ENCODE measurements around the gene WDR36. TPM values are rescaled to one million over a fixed set of nuclear protein-coding genes. Genes with fewer than 3 reads are reported as not detected.

Gene WDR36
- total and polyA plus RNA-seq, 2 of the 8 experiments (the other 6 are each of a cell fraction or from before 2014, with no cell fraction given), result 9.3 to 41.8 TPM

DNA sequence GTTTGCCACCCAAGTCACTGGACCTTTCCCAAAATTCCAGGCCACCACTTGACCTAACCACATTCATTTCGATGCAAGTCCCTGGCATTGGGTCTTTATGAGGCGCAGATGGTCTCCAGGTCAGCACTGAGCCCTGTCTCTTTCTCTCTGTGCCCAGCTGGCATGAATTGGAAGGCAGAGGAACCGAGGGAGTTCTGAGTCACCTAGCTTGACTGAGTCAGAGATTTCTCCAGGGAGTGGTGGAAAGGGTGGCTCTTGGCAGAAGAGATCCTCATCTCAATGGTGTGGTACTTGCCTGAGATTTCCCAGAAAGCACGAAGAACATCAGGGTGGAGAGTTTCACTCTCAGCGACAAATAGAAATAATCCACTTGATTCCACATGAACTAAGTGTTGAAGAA, 43.8 kb downstream of the WDR36 start:
- H3K36me3 ChIP-seq (ENCODE audit: control insufficient read depth in 2 of 4, insufficient read depth in 4 of 4, low read length in 3 of 4), result no peaks in the 10 kb centered on the region
- no peak overlapping the region for H3K56ac ChIP-seq (replicated peaks; ENCODE audit: insufficient read length, low read depth, low read length)
- no peak overlapping the region for H4K91ac ChIP-seq (replicated peaks; ENCODE audit: insufficient read length, low read length)
- H3K23ac ChIP-seq (ENCODE audit: insufficient read length), result no peak overlapping the region
- 91% methylated on average over 5 of the region's 5 CpGs; no CpG with 5 or more reads in 1 of the 2 experiments for WGBS, 2 experiments (ENCODE audit: extremely low coverage in 1 of 2, insufficient coverage in 1 of 2, insufficient read length in 1 of 2, insufficient replicate concordance in 2 of 2, low coverage in 1 of 2, low lambda C conversion rate in 2 of 2, missing lambda C conversion rate in 1 of 2)
- ChIA-PET POLR2A (ENCODE audit: partially characterized antibody) (interaction anchor here (1.3 kb wide), 1 partner anchor 10 kb away, joined by 3 read pairs; no protein-coding TSS in a partner anchor), CTCF (ENCODE audit: partially characterized antibody) (interaction anchor here (0.7 to 1.1 kb wide), 2 partner anchors 18 to 134 kb away, joined by 3 to 4 read pairs; no protein-coding TSS in a partner anchor)
- no peak overlapping the region for H2AK5ac ChIP-seq (ENCODE audit: low read depth, low read length)
- no peak for FAIRE-seq
- no peak overlapping the region for H3K27ac ChIP-seq (ENCODE audit: low read depth, low read length)
- no peak overlapping the region for H3K4me2 ChIP-seq (ENCODE audit: insufficient read depth in 1 of 2, low read depth in 2 of 2, low read length in 2 of 2)
- 0 out of 2 replicates have a peak overlapping the region, but pooled peaks have one; percentile 65 for H2BK15ac ChIP-seq (ENCODE audit: low read length)
- H4K5ac ChIP-seq (ENCODE audit: insufficient read length, low read depth, low read length), result no peak overlapping the region
- no peak overlapping the region for H2BK20ac ChIP-seq (ENCODE audit: low read length)
- peak overlapping the region; percentile 65; the same call in 1 of the 2 replicates for H2BK12ac ChIP-seq (ENCODE audit: low read depth, low read length)
- H3K27me3 ChIP-seq (replicated peaks in 1 of 4; ENCODE audit: control insufficient read depth in 3 of 4, extremely low read depth in 1 of 4, insufficient read depth in 3 of 4, low read length in 3 of 4), result no peaks in the 10 kb centered on the region
- H3K23me2 ChIP-seq (ENCODE audit: low read depth, low read length), result no peaks in the 10 kb centered on the region
- H3K4me1 ChIP-seq (replicated peaks in 1 of 4; ENCODE audit: control insufficient read depth in 3 of 4, insufficient read depth in 4 of 4, low read length in 3 of 4), result peaks cover 3 to 10% (median 7%) of the 10 kb centered on the region in 4 experiments
- H3K9me3 ChIP-seq (ENCODE audit: insufficient read depth in 2 of 2, low read depth in 1 of 2, low read length in 1 of 2), result no peaks in the 10 kb centered on the region
- no peak overlapping the region for H2BK120ac ChIP-seq (replicated peaks; ENCODE audit: low read depth, low read length)
- H3K14ac ChIP-seq (ENCODE audit: insufficient read length), result no peak overlapping the region
- H3K79me1 ChIP-seq (ENCODE audit: low read depth, low read length), result no peaks in the 10 kb centered on the region
- H2AFZ ChIP-seq (ENCODE audit: low read length), result 0 out of 2 replicates have a peak overlapping the region, but pooled peaks have one; percentile 21
- no peak for TF ChIP-seq ATF3 (IDR thresholded peaks at IDR 0.05; ENCODE audit: insufficient read depth, low read depth, low read length)
- no peak for TF ChIP-seq MAFK (IDR thresholded peaks at IDR 0.05; ENCODE audit: low read depth, low read length)
- TF ChIP-seq HDAC6 (IDR thresholded peaks at IDR 0.05; ENCODE audit: low read depth, low read length), result no peak
- no peak for TF ChIP-seq BRCA1 (IDR thresholded peaks at IDR 0.05; ENCODE audit: low read depth, low read length)
- TF ChIP-seq RAD21 (IDR thresholded peaks at IDR 0.05 in 1 of 2, conservative IDR thresholded peaks at IDR 0.05 in 1 of 2; ENCODE audit: low read depth in 2 of 2, low read length in 2 of 2), result no peak
- TF ChIP-seq SAP30 (IDR thresholded peaks at IDR 0.05; ENCODE audit: insufficient read depth, insufficient replicate concordance, low read length), result no peak
- no peak for TF ChIP-seq POLR2A (IDR thresholded peaks at IDR 0.05; ENCODE audit: control extremely low read depth in 1 of 2, low read depth in 2 of 2, low read length in 2 of 2)
- TF ChIP-seq NRF1 (IDR thresholded peaks at IDR 0.05; ENCODE audit: low read depth, low read length), result no peak
- TF ChIP-seq TAF7 (optimal IDR thresholded peaks at IDR 0.05; ENCODE audit: borderline replicate concordance, low read depth, low read length), result no peak
- TF ChIP-seq GTF2F1 (IDR thresholded peaks at IDR 0.05; ENCODE audit: borderline replicate concordance, low read depth, low read length), result no peak
- no peak for TF ChIP-seq MAX (IDR thresholded peaks at IDR 0.05)
- TF ChIP-seq SP4 (IDR thresholded peaks at IDR 0.05; ENCODE audit: low read length), result no peak
- no peak for TF ChIP-seq KDM4A (IDR thresholded peaks at IDR 0.05; ENCODE audit: low read depth, low read length, severe bottlenecking)
- no peak overlapping the region for H3K4ac ChIP-seq (replicated peaks; ENCODE audit: insufficient read length, low read depth, low read length)
- no peaks in the 10 kb centered on the region for H4K20me1 ChIP-seq (replicated peaks in 1 of 2; ENCODE audit: control insufficient read depth in 1 of 2, insufficient read depth in 2 of 2, low read length in 2 of 2)
- H3K9ac ChIP-seq (replicated peaks in 1 of 4; ENCODE audit: extremely low read depth in 1 of 4, low read depth in 3 of 4, low read length in 3 of 4), result no peak overlapping the region
- H2BK5ac ChIP-seq (ENCODE audit: low read depth, low read length), result no peak overlapping the region
- no peaks in the 10 kb centered on the region for H3K79me2 ChIP-seq (ENCODE audit: control insufficient read depth in 1 of 2, insufficient read depth in 2 of 2, low read length in 2 of 2)
- no peak for DNase-seq (ENCODE audit: low read depth in 1 of 2, low spot score in 2 of 2)
- H3K4me3 ChIP-seq (ENCODE audit: extremely low read depth in 1 of 4, insufficient read depth in 2 of 4, low read depth in 3 of 4, low read length in 4 of 4), result no peak overlapping the region
- H3K18ac ChIP-seq (ENCODE audit: extremely low read depth, low read length), result no peak overlapping the region
- H4K8ac ChIP-seq (ENCODE audit: extremely low read depth, insufficient read depth, low read length), result no peak overlapping the region
